DMS153 (cell line): Measurements from ENCODE around the gene HTR3B.
A peak's percentile ranks its signal among the peaks of the same experiment; 100 is the strongest.

ENCODE experiments used
- DNase-seq: peaks from one replicate; lab custom pipeline; 2025; lab: John Stamatoyannopoulos, UW

The HTR3B gene

DNA sequence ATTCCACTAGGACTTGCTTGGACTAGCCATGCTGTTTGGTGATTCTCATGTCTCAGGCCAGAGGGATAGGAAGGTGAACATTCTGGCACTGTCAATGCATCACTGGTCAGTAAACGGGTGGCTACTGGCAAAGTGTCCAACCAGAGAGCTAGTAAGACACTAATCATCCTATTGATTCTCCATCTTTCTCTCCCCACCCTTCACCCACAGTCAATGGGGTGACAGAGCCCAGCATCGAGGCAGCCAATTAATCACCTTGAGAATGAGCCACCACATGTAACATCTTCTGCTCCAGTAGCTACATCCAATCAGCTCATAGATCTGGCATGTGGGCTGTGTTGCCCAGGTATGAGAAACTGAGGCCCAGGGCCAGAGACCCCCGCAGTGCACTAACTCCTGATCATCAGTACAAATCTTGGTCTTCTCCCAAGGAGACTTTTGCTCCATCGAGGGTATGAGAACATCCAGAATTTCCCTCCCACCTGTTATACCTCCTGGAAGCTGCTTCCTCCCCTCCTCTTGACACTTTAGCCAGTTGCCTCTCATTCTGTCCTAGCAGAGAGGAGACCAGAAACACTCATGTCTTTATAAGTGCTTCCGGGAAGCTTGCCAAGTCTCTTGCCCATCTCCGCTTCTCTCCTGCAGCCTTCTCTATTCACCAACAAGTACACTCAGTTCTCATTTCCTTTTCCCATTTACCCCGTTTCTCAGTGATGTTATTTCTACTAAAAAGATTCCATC is 87.3 kb downstream of the HTR3B start:
- peak; percentile 81 for DNase-seq

DNA sequence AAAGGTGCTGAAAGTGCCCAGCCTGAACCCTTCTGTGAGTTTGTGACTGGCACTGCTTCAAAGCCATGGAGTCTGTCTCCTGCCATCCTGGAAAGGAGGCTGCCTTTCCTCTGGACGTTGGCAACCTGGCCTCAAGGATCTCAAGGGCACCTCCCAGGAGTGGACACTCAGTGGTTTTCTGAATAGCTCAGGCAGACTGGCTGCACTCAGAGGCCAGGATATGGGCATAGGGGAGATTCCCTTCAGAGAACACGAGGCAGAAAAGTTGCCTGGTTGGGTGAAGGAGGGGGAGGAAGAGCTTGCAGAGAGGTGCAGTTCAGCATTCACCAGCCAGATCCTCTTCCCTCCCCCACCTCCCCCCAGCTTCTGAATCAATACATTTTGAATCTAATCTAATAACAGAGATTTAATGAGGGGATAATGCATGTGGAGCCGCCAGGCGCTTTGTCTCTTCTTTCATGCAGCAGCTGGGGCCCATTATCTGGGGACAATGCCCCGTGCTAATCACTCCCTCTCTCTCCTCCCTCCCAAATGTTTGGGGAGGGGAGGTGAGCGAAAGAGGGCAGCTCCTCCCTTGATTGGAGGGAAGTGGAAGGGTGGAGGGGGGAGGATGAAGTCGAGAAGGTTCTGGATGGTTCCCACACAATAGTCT is 88.0 kb downstream of the HTR3B start:
- peak; percentile 69 for DNase-seq

DNA sequence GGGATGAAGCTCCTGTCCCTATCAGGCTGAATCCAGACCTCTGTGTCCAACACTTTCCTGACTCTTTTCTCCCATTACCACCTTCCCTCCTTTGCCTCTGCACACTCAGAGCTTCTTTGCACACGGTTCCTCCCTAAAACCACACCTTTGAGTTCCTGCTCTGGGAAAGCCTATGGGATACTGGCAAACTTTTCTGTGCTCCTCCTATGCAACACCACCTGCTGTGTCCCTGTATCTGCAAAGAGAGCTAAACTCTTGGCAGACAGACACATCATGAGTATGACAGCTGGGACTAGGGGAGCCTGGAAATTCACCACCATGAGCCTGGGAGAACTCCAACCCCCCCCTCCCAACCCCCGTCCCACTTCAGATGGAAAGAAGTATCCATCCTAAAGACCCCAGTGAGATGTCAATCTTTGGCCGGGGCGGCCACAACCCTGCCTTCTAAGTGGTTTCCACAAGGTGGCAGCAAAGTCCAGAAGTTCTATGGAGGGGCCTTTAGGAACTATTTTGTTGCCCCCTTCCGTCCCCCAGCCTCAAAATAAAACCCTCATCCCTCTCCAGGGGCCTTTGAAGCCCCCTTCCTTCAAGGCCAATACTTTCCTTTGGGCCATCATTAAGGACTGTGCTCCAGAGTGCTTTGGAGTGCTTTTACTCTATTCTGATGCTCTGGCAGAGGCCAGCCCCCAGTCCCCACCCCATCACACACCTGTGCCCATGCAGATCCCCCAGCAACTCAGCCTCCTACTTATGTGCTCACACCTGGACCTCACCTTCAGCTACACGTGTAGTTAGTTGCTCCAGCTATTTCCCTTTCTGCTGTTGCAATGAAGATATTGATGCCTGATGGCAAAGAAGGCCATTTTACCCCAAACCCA is 89.7 kb downstream of the HTR3B start:
- peak; percentile 4 for DNase-seq
